HCT116 (cell line): ENCODE results near the gene SH3BP1. TPM values are rescaled to one million over a fixed set of nuclear protein-coding genes. Genes with fewer than 3 reads are reported as not detected.

Experiments used
- ATAC-seq: fragments of 200-7000 bp; cut with Tn5 transposase; 2 replicates; pipeline ENCODE4 v1.9.1; 2020; ENCODE audit warnings: mild to moderate bottlenecking, moderate library complexity
- BruUV-seq: library from RNA; stranded (reverse); fragments of 400-500 nt; replicated peaks from 2 replicates; lab custom pipeline; 2021; lab: Mats Ljungman, UMichigan
- CTCF ChIA-PET: fragments of 300-600 bp; sonication (Branson Sonifier 250); formaldehyde crosslinking; loops from one replicate; lab custom pipeline; 2021; ENCODE audit warnings: antibody characterized with exemption; lab: Charles Lee
- POLR2A ChIA-PET: fragments of 300-600, 350-600 bp; sonication (Branson Sonifier 250); formaldehyde crosslinking; loops from one replicate; lab custom pipeline; 2021; ENCODE audit warnings: antibody characterized with exemption; lab: Charles Lee
- RAD21 ChIA-PET, 2 experiments: fragments of 300-600 bp; sonication (Branson Sonifier 250); formaldehyde crosslinking; loops; one replicate each; lab custom pipeline; 2023; ENCODE audit warnings: low total read pairs in 2 of 2; ENCODE audit not compliant: uncharacterized antibody in 2 of 2, unreplicated experiment in 2 of 2, low non-redundant PET in 1 of 2; lab: Charles Lee
- DNase-seq: peaks from one replicate; pipeline ENCODE4 v3.0.0-alpha.2; 2010; ENCODE audit warnings: low read depth, low spot score
- H2AFZ ChIP-seq: fragments of 200-600 bp; shearing (Covaris generic), sonication (generic); 2 replicates; pipeline ENCODE4 v1.6.1; 2017; ENCODE audit warnings: low read depth, mixed run types, mixed read lengths, antibody characterized with exemption, low read length; ENCODE audit not compliant: poor library complexity, severe bottlenecking
- H3K27ac ChIP-seq: 2 replicates; pipeline ENCODE4 v1.5.1; 2012; ENCODE audit warnings: low read depth, low read length
- H3K27me3 ChIP-seq: fragments of 200-600 bp; sonication (generic); 2 replicates; pipeline ENCODE4 v1.6.1; 2016; ENCODE audit warnings: mixed run types, low read length, mixed read lengths; ENCODE audit not compliant: insufficient read depth
- H3K36me3 ChIP-seq, 2 experiments: fragments of 200-500 bp in 1 of 2; fragments of 200-600 bp in 1 of 2; sonication (Bioruptor generic) in 1 of 2; sonication (generic) in 1 of 2; 2 replicates each; pipeline versions ENCODE4 v1.5.1 to v1.6.1; 2014 to 2016; ENCODE audit warnings: low read length in 2 of 2, inconsistent platforms in 1 of 2, mixed read lengths in 1 of 2, mixed run types in 1 of 2; ENCODE audit not compliant: insufficient read depth in 2 of 2, control insufficient read depth in 1 of 2
- H3K4me1 ChIP-seq, 2 experiments: fragments of 200-600 bp in 1 of 2; sonication (generic) in 1 of 2; 2 replicates each; pipeline versions ENCODE4 v1.5.1 to v1.6.1; 2012 to 2017; ENCODE audit warnings: low read length in 2 of 2, inconsistent platforms in 1 of 2, mild to moderate bottlenecking in 1 of 2, mixed read lengths in 1 of 2, mixed run types in 1 of 2, moderate library complexity in 1 of 2; ENCODE audit not compliant: insufficient read depth in 2 of 2, control insufficient read depth in 1 of 2
- H3K4me2 ChIP-seq: fragments of 200-600 bp; sonication (generic); 2 replicates; pipeline ENCODE4 v1.6.1; 2017; ENCODE audit warnings: mixed run types, low read length, mixed read lengths
- H3K4me3 ChIP-seq, 2 experiments: fragments of 200-600 bp in 1 of 2; sonication (generic) in 1 of 2; replicated peaks in 1 of 2; 2 replicates each; pipeline ENCODE4 v1.5.1; 2011 to 2016; ENCODE audit warnings: low read length in 2 of 2, control low read depth in 1 of 2, low read depth in 1 of 2, mild to moderate bottlenecking in 1 of 2, mixed read lengths in 1 of 2, mixed run types in 1 of 2
- H3K79me2 ChIP-seq: fragments of 200-600 bp; sonication (generic); 2 replicates; pipeline ENCODE4 v1.6.1; 2017; ENCODE audit warnings: mild to moderate bottlenecking, mixed run types, low read length, moderate library complexity, mixed read lengths; ENCODE audit not compliant: insufficient read depth
- H3K9ac ChIP-seq: fragments of 200-600 bp; sonication (generic); 2 replicates; pipeline ENCODE4 v1.6.1; 2016; ENCODE audit warnings: low read length, mixed read lengths
- H3K9me2 ChIP-seq: fragments of 200-600 bp; sonication (generic), shearing (Covaris generic); 2 replicates; pipeline ENCODE4 v1.6.1; 2017; ENCODE audit warnings: mixed run types, mild to moderate bottlenecking, moderate library complexity; ENCODE audit not compliant: insufficient read depth
- H3K9me3 ChIP-seq, 2 experiments: fragments of 200-500 bp in 1 of 2; fragments of 200-600 bp in 1 of 2; sonication (Bioruptor generic) in 1 of 2; sonication (generic) in 1 of 2; 2 replicates each; pipeline ENCODE4 v1.6.1; 2014 to 2017; ENCODE audit warnings: low read length in 2 of 2, mixed read lengths in 2 of 2, inconsistent platforms in 1 of 2, low read depth in 1 of 2, mild to moderate bottlenecking in 1 of 2, mixed run types in 1 of 2, moderate library complexity in 1 of 2; ENCODE audit not compliant: control insufficient read depth in 1 of 2, insufficient read depth in 1 of 2
- H4K20me1 ChIP-seq: fragments of 200-600 bp; sonication (generic), shearing (Covaris generic); 2 replicates; pipeline ENCODE4 v1.6.1; 2017; ENCODE audit warnings: mixed run types, mild to moderate bottlenecking, moderate library complexity; ENCODE audit not compliant: insufficient read depth
- ATF3 ChIP-seq: IDR thresholded peaks from 2 replicates; pipeline ENCODE4 v1.6.1; 2012
- CEBPB ChIP-seq: IDR thresholded peaks from 2 replicates; pipeline ENCODE4 v1.6.1; 2012; ENCODE audit warnings: low read depth
- CTCF ChIP-seq, 3 experiments: fragments of 200-600 bp in 1 of 3; sonication (generic) in 1 of 3; IDR thresholded peaks in 2 of 3; conservative IDR thresholded peaks in 1 of 3; 2 replicates each; pipeline ENCODE4 v1.5.1; 2012 to 2017; ENCODE audit warnings: low read depth in 2 of 3, low read length in 2 of 3, antibody characterized with exemption in 1 of 3, borderline replicate concordance in 1 of 3, control low read depth in 1 of 3, mild to moderate bottlenecking in 1 of 3, mixed read lengths in 1 of 3, mixed run types in 1 of 3, moderate library complexity in 1 of 3; ENCODE audit not compliant: insufficient read depth in 1 of 3
- EZH2 ChIP-seq: fragments of 200-600 bp; sonication (generic); IDR thresholded peaks from 2 replicates; pipeline ENCODE4 v1.6.1; 2017; ENCODE audit warnings: antibody characterized with exemption, mixed run types
- FOSL1 ChIP-seq: IDR thresholded peaks from 2 replicates; pipeline ENCODE4 v1.6.1; 2012; ENCODE audit warnings: low read depth
- JUND ChIP-seq: IDR thresholded peaks from 2 replicates; pipeline ENCODE4 v1.6.1; 2012
- POLR2A ChIP-seq: IDR thresholded peaks from 2 replicates; pipeline ENCODE4 v1.7.0; 2011; ENCODE audit warnings: borderline replicate concordance; ENCODE audit not compliant: insufficient read depth, insufficient read length; ENCODE audit errors: extremely low read depth
- RAD21 ChIP-seq: IDR thresholded peaks from 2 replicates; pipeline ENCODE4 v1.6.1; 2012; ENCODE audit warnings: low read depth, mild to moderate bottlenecking
- REST ChIP-seq: IDR thresholded peaks from 2 replicates; pipeline ENCODE4 v1.6.1; 2012; ENCODE audit warnings: low read depth
- SRF ChIP-seq: IDR thresholded peaks from 2 replicates; pipeline ENCODE4 v1.6.1; 2012; ENCODE audit warnings: low read depth
- ZFX ChIP-seq: fragments of 450-650 bp; IDR thresholded peaks from 2 replicates; pipeline ENCODE4 v1.6.1; 2017
- ZNF274 ChIP-seq: fragments of 200-500 bp; sonication (Bioruptor generic); IDR thresholded peaks from 2 replicates; pipeline ENCODE4 v1.6.1; 2014; ENCODE audit warnings: mild to moderate bottlenecking, low read depth, low read length, inconsistent platforms
- intact Hi-C: fragments of 100-400 bp; cut with micrococcal nuclease; formaldehyde crosslinking; loops from 2 replicates; pipeline ENCODE4 v1.10.0; 2022
- total RNA-seq: library from RNA; stranded (reverse); gene quantifications from one replicate; pipeline ENCODE4 v1.2.1, GENCODE V29; 2021; ENCODE audit not compliant: unreplicated experiment

SH3BP1 gene
- total RNA-seq, 1 experiment from 2014 or later, result 48.4 TPM

GRCh38 chr22:37647928-37648327 lies 8.5 kb downstream of the SH3BP1 start (continued):
- no peak for TF ChIP-seq ATF3

- intact Hi-C loops, result no loop called here
- DNase-seq (no peak), ATAC-seq (no peak)
- TF ChIP-seq ATF3 (no peak), CEBPB (no peak), POLR2A (no peak), JUND (no peak), ZNF274 (no peak), SRF (no peak), FOSL1 (no peak), REST (no peak), CTCF (IDR thresholded peaks at IDR 0.05 in 2 of 3, conservative IDR thresholded peaks at IDR 0.05 in 1 of 3; ENCODE audit: borderline replicate concordance in 1 of 3, insufficient read depth in 1 of 3, low read depth in 2 of 3, low read length in 2 of 3) (no peak), ZFX (no peak), RAD21 (no peak), EZH2 (no peak)
- Histone ChIP-seq H3K4me3 (no peak overlapping the region), H3K36me3 (peaks cover 23 to 24% of the 10 kb centered on the region in 2 experiments; a peak in 3 of 4 replicates), H3K4me1 (peaks cover 21 to 23% of the 10 kb centered on the region in 2 experiments), H3K9ac (no peak overlapping the region), H3K9me2 (no peaks in the 10 kb centered on the region), H3K27me3 (no peaks in the 10 kb centered on the region), H4K20me1 (no peaks in the 10 kb centered on the region), H2AFZ (no peak overlapping the region), H3K9me3 (no peaks in the 10 kb centered on the region), H3K27ac (no peak overlapping the region), H3K4me2 (no peak overlapping the region), H3K79me2 (no peaks in the 10 kb centered on the region)
- BruUV-seq, result no TSS peak
- ChIA-PET CTCF (no interaction called here), POLR2A (no interaction called here), RAD21 (interaction anchor here in 1 of 2 experiments (0.8 kb wide), 1 partner anchor 31 kb away, joined by 3 read pairs; no protein-coding TSS in a partner anchor)
Measured at GRCh38 chr22:37650463-37651136, 11.1 kb downstream of the SH3BP1 start.
